ENCODE results near the gene RHOV. TPM values are rescaled to one million over a fixed set of nuclear protein-coding genes. Genes with fewer than 3 reads are reported as not detected.

Gene RHOV
- total RNA-seq: not detected

- H3K27me3 ChIP-seq (replicated peaks; ENCODE audit: insufficient read depth): no peaks in the 10 kb centered on the region
- ATAC-seq (ENCODE audit: insufficient number of reproducible peaks, low FRiP score, low read depth): no peak
- TF ChIP-seq CTCF (IDR thresholded peaks at IDR 0.05): no peak
- peaks cover 0 to 11% of the 10 kb centered on the region in 2 donors for H3K4me1 ChIP-seq (ENCODE audit: control insufficient read depth in 1 of 2, low read depth in 2 of 2)
- no peak within 1 kb of the TSS for H3K27ac ChIP-seq
- H3K36me3 ChIP-seq: no peaks in the 10 kb centered on the region
- DNase-seq (ENCODE audit: low spot score): no peak
- no peaks in the 10 kb centered on the region for H3K9me3 ChIP-seq
- peak within 1 kb of the TSS; percentile 73 for H3K4me3 ChIP-seq
Measured at GRCh38 chr15:40873694-40874561, at the start of gene RHOV. Gene RHOV (minus strand): TSS chr15:40874234. CDS start chr15:40874139, 95 bp downstream.

GRCh38 chr15:40923551-40923950, 49.5 kb upstream of the RHOV start:
- TF ChIP-seq CTCF (IDR thresholded peaks at IDR 0.05): no peak
- peaks cover 15 to 29% of the 10 kb centered on the region in 2 donors for H3K4me1 ChIP-seq (ENCODE audit: control insufficient read depth in 1 of 2, low read depth in 2 of 2)
- no peak for DNase-seq (ENCODE audit: low spot score)
- H3K36me3 ChIP-seq: no peaks in the 10 kb centered on the region
- H3K27ac ChIP-seq: no peak overlapping the region
- H3K27me3 ChIP-seq (replicated peaks; ENCODE audit: insufficient read depth): no peaks in the 10 kb centered on the region
- H3K4me3 ChIP-seq: no peak overlapping the region
- ATAC-seq (ENCODE audit: insufficient number of reproducible peaks, low FRiP score, low read depth): no peak
- H3K9me3 ChIP-seq: no peaks in the 10 kb centered on the region

- TF ChIP-seq CTCF (IDR thresholded peaks at IDR 0.05): no peak
- Histone ChIP-seq H3K27me3 (replicated peaks; ENCODE audit: insufficient read depth) (no peaks in the 10 kb centered on the region), H3K4me3 (no peak overlapping the region), H3K27ac (no peak overlapping the region), H3K4me1 (ENCODE audit: control insufficient read depth in 1 of 2, low read depth in 2 of 2) (peaks cover 6 to 20% of the 10 kb centered on the region in 2 donors), H3K9me3 (no peaks in the 10 kb centered on the region), H3K36me3 (no peaks in the 10 kb centered on the region)
- DNase-seq (ENCODE audit: low spot score) (no peak), ATAC-seq (ENCODE audit: insufficient number of reproducible peaks, low FRiP score, low read depth) (no peak)
Measured at GRCh38 chr15:40922608-40923005, 48.6 kb upstream of the RHOV start.

- Histone ChIP-seq H3K36me3 (no peaks in the 10 kb centered on the region), H3K4me1 (ENCODE audit: control insufficient read depth in 1 of 2, low read depth in 2 of 2) (peaks cover 6 to 15% of the 10 kb centered on the region in 2 donors), H3K4me3 (no peak overlapping the region), H3K27me3 (replicated peaks; ENCODE audit: insufficient read depth) (no peaks in the 10 kb centered on the region), H3K9me3 (no peaks in the 10 kb centered on the region), H3K27ac (no peak overlapping the region)
- ATAC-seq (ENCODE audit: insufficient number of reproducible peaks, low FRiP score, low read depth): no peak
- no peak for DNase-seq (ENCODE audit: low spot score)
- no peak for TF ChIP-seq CTCF (IDR thresholded peaks at IDR 0.05)
Measured at GRCh38 chr15:40921949-40922607, 48.0 kb upstream of the RHOV start.

GRCh38 chr15:40918799-40919392, 44.9 kb upstream of the RHOV start:
- ATAC-seq (ENCODE audit: insufficient number of reproducible peaks, low FRiP score, low read depth) (no peak), DNase-seq (ENCODE audit: low spot score) (no peak)
- no peaks in the 10 kb centered on the region for H3K9me3 ChIP-seq
- H3K36me3 ChIP-seq: no peaks in the 10 kb centered on the region
- no peaks in the 10 kb centered on the region for H3K4me1 ChIP-seq (ENCODE audit: control insufficient read depth in 1 of 2, low read depth in 2 of 2)
- H3K27me3 ChIP-seq (replicated peaks; ENCODE audit: insufficient read depth): no peaks in the 10 kb centered on the region
- H3K4me3 ChIP-seq: no peak overlapping the region
- no peak for TF ChIP-seq CTCF (IDR thresholded peaks at IDR 0.05)
- H3K27ac ChIP-seq: no peak overlapping the region

All from thoracic aorta (tissue), 2 donors.